ENCODE measurements around the gene CATSPER4. TPM values are rescaled to one million over a fixed set of nuclear protein-coding genes. Genes with fewer than 3 reads are reported as not detected.
A peak's percentile ranks its signal among the peaks of the same experiment; 100 is the strongest.

Gene CATSPER4
- total and polyA plus RNA-seq, 2 of the 8 experiments (the other 6 are each of a cell fraction or from before 2014, with no cell fraction given) = 0.65 to 0.83 TPM

GRCh38 chr1:26220199-26220912 is 30.0 kb downstream of the CATSPER4 start:
- no peak overlapping the region for H3K4me3 ChIP-seq (ENCODE audit: extremely low read depth in 1 of 4, insufficient read depth in 2 of 4, low read depth in 3 of 4, low read length in 4 of 4)
- H2AK5ac ChIP-seq (ENCODE audit: low read depth, low read length) = no peak overlapping the region
- no peaks in the 10 kb centered on the region for H3K36me3 ChIP-seq (ENCODE audit: control insufficient read depth in 2 of 4, insufficient read depth in 4 of 4, low read length in 3 of 4)
- no peak overlapping the region for H3K23ac ChIP-seq (ENCODE audit: insufficient read length)
- H2AFZ ChIP-seq (ENCODE audit: low read length) = no peak overlapping the region
- H3K4ac ChIP-seq (replicated peaks; ENCODE audit: insufficient read length, low read depth, low read length) = no peak overlapping the region
- CTCF ChIA-PET (ENCODE audit: partially characterized antibody) = interaction anchor here (1.1 to 4.2 kb wide), 8 partner anchors 8 to 75 kb away, joined by 3 to 29 read pairs (median 3); partner anchors contain the start of gene CEP85
- no peak overlapping the region for H3K56ac ChIP-seq (replicated peaks; ENCODE audit: insufficient read length, low read depth, low read length)
- 89% methylated on average over 27 of the region's 27 CpGs; no CpG with 5 or more reads in 1 of the 2 experiments for WGBS, 2 experiments (ENCODE audit: extremely low coverage in 1 of 2, insufficient coverage in 1 of 2, insufficient read length in 1 of 2, insufficient replicate concordance in 2 of 2, low coverage in 1 of 2, low lambda C conversion rate in 2 of 2, missing lambda C conversion rate in 1 of 2)
- no peak overlapping the region for H2BK20ac ChIP-seq (ENCODE audit: low read length)
- H3K4me2 ChIP-seq (ENCODE audit: insufficient read depth in 1 of 2, low read depth in 2 of 2, low read length in 2 of 2) = no peak overlapping the region
- no peak overlapping the region for H3K18ac ChIP-seq (ENCODE audit: extremely low read depth, low read length)
- H3K4me1 ChIP-seq (replicated peaks in 1 of 4; ENCODE audit: control insufficient read depth in 3 of 4, insufficient read depth in 4 of 4, low read length in 3 of 4) = peaks cover 0 to 4% (median 2%) of the 10 kb centered on the region in 4 experiments; a peak in 4 of 7 replicates
- no peak overlapping the region for H3K14ac ChIP-seq (ENCODE audit: insufficient read length)
- H4K20me1 ChIP-seq (replicated peaks in 1 of 2; ENCODE audit: control insufficient read depth in 1 of 2, insufficient read depth in 2 of 2, low read length in 2 of 2) = no peaks in the 10 kb centered on the region
- POLR2A ChIA-PET (ENCODE audit: partially characterized antibody) = interaction anchor here (0.9 to 1.5 kb wide), 2 partner anchors 10 to 27 kb away, joined by 3 to 6 read pairs; no protein-coding TSS in a partner anchor
- H3K79me1 ChIP-seq (ENCODE audit: low read depth, low read length) = no peaks in the 10 kb centered on the region
- no peak overlapping the region for H4K91ac ChIP-seq (replicated peaks; ENCODE audit: insufficient read length, low read length)
- no peak for DNase-seq (ENCODE audit: low read depth in 1 of 2, low spot score in 2 of 2)
- H2BK5ac ChIP-seq (ENCODE audit: low read depth, low read length) = no peak overlapping the region
- no peaks in the 10 kb centered on the region for H3K79me2 ChIP-seq (ENCODE audit: control insufficient read depth in 1 of 2, insufficient read depth in 2 of 2, low read length in 2 of 2)
- no peak overlapping the region for H3K9ac ChIP-seq (replicated peaks in 1 of 4; ENCODE audit: extremely low read depth in 1 of 4, low read depth in 3 of 4, low read length in 3 of 4)
- peaks cover 2% of the 10 kb centered on the region; the same call in 1 of the 2 replicates for H3K23me2 ChIP-seq (ENCODE audit: low read depth, low read length)
- H4K5ac ChIP-seq (ENCODE audit: insufficient read length, low read depth, low read length) = no peak overlapping the region
- no peak overlapping the region for H4K8ac ChIP-seq (ENCODE audit: extremely low read depth, insufficient read depth, low read length)
- no peak overlapping the region for H2BK12ac ChIP-seq (ENCODE audit: low read depth, low read length)
- H3K9me3 ChIP-seq (ENCODE audit: insufficient read depth in 2 of 2, low read depth in 1 of 2, low read length in 1 of 2) = no peaks in the 10 kb centered on the region
- H3K27ac ChIP-seq (ENCODE audit: low read depth, low read length) = no peak overlapping the region
- peaks cover 0 to 4% (median 0%) of the 10 kb centered on the region in 4 experiments; a peak in 3 of 7 replicates for H3K27me3 ChIP-seq (replicated peaks in 1 of 4; ENCODE audit: control insufficient read depth in 3 of 4, extremely low read depth in 1 of 4, insufficient read depth in 3 of 4, low read length in 3 of 4)
- FAIRE-seq = peak; percentile 28
- H2BK15ac ChIP-seq (ENCODE audit: low read length) = no peak overlapping the region
- peak overlapping the region; percentile 22 for H2BK120ac ChIP-seq (replicated peaks; ENCODE audit: low read depth, low read length)
- TF ChIP-seq TCF12 (IDR thresholded peaks at IDR 0.05; ENCODE audit: low read depth, low read length) (no peak), TAF7 (optimal IDR thresholded peaks at IDR 0.05; ENCODE audit: borderline replicate concordance, low read depth, low read length) (no peak), SP2 (IDR thresholded peaks at IDR 0.05; ENCODE audit: low read length) (no peak), RNF2 (IDR thresholded peaks at IDR 0.05; ENCODE audit: borderline replicate concordance, low read depth, low read length, missing control alignments, poor library complexity, severe bottlenecking) (no peak), RFX5 (IDR thresholded peaks at IDR 0.05; ENCODE audit: borderline replicate concordance, low read depth, low read length) (no peak), FOSL1 (IDR thresholded peaks at IDR 0.05; ENCODE audit: insufficient read depth, low read depth, low read length) (no peak), KDM1A (IDR thresholded peaks at IDR 0.05; ENCODE audit: borderline replicate concordance, low read length) (no peak), CEBPB (IDR thresholded peaks at IDR 0.05; ENCODE audit: low read depth, low read length) (no peak), KDM4A (IDR thresholded peaks at IDR 0.05; ENCODE audit: low read depth, low read length, severe bottlenecking) (no peak)
- TF ChIP-seq, protein P1, sequence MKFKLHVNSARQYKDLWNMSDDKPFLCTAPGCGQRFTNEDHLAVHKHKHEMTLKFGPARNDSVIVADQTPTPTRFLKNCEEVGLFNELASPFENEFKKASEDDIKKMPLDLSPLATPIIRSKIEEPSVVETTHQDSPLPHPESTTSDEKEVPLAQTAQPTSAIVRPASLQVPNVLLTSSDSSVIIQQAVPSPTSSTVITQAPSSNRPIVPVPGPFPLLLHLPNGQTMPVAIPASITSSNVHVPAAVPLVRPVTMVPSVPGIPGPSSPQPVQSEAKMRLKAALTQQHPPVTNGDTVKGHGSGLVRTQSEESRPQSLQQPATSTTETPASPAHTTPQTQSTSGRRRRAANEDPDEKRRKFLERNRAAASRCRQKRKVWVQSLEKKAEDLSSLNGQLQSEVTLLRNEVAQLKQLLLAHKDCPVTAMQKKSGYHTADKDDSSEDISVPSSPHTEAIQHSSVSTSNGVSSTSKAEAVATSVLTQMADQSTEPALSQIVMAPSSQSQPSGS (IDR thresholded peaks at IDR 0.05; ENCODE audit: low read length) = no peak

Measured in H1 (cell line).